Measurements from ENCODE around the gene TPK1. TPM values are rescaled to one million over a fixed set of nuclear protein-coding genes. Genes with fewer than 3 reads are reported as not detected.

The TPK1 gene
- total RNA-seq, 4 donors from 2014 or later: 2.5 to 22.7 (median 18.7) TPM

- H3K27me3 ChIP-seq: no peaks in the 10 kb centered on the region
- H3K9me3 ChIP-seq: no peaks in the 10 kb centered on the region
- TF ChIP-seq, protein P1, sequence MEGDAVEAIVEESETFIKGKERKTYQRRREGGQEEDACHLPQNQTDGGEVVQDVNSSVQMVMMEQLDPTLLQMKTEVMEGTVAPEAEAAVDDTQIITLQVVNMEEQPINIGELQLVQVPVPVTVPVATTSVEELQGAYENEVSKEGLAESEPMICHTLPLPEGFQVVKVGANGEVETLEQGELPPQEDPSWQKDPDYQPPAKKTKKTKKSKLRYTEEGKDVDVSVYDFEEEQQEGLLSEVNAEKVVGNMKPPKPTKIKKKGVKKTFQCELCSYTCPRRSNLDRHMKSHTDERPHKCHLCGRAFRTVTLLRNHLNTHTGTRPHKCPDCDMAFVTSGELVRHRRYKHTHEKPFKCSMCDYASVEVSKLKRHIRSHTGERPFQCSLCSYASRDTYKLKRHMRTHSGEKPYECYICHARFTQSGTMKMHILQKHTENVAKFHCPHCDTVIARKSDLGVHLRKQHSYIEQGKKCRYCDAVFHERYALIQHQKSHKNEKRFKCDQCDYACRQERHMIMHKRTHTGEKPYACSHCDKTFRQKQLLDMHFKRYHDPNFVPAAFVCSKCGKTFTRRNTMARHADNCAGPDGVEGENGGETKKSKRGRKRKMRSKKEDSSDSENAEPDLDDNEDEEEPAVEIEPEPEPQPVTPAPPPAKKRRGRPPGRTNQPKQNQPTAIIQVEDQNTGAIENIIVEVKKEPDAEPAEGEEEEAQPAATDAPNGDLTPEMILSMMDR (IDR thresholded peaks at IDR 0.05): no peak
- TF ChIP-seq POLR2A (IDR thresholded peaks at IDR 0.05): no peak
- no peak overlapping the region for H3K4me3 ChIP-seq
- no peak for DNase-seq
- no peak overlapping the region for H3K27ac ChIP-seq
- H3K36me3 ChIP-seq: no peaks in the 10 kb centered on the region
- no peaks in the 10 kb centered on the region for H3K4me1 ChIP-seq
These were observed 66.5 kb downstream of the TPK1 start for GRCh38 chr7:144769352-144769751.

DNA sequence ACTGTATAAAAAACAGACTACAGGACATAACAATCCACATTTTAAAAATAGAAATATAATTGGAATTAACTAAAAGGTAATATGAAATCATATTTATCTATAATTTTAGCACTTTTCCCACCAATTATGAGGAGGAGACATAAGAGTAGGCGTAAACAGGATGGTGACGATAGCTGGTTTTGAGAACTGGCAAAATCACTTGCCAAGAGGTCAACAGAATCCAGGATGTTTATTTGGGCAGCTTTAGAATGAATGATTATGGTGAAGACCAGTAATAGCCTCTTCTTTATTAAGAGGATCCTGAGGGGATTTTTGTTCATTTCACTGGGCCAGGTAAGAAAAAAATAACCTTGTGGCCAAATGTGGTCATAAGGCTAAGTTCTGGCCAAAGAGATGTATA lies 67.2 kb downstream of the TPK1 start:
- Histone ChIP-seq H3K4me3 (no peak overlapping the region), H3K27ac (no peak overlapping the region), H3K27me3 (no peaks in the 10 kb centered on the region), H3K9me3 (no peaks in the 10 kb centered on the region), H3K4me1 (no peaks in the 10 kb centered on the region), H3K36me3 (no peaks in the 10 kb centered on the region)
- DNase-seq: no peak
- TF ChIP-seq, protein P1 (IDR thresholded peaks at IDR 0.05): no peak
- TF ChIP-seq POLR2A (IDR thresholded peaks at IDR 0.05): no peak

DNA sequence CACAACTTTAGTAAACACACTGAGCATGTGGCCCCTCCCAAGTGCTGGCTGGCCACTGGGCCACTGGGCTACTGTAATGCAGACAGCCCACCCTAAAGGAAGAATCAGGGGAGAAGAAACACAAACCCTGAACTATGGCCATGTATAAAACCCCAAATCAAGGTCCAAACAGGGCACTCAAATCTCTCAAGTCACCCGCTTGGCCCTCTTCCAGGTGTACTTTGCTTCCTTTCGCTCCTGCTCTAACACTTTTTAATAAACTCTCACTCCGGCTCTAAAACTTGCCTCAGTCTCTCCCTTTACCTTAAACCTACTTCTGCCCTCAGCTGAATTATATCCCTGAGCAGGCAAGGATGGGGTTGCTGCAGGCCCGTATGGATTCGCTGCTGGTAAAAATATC lies 72.6 kb downstream of the TPK1 start:
- Histone ChIP-seq H3K27me3 (no peaks in the 10 kb centered on the region), H3K4me1 (peaks cover 0 to 7% (median 0%) of the 10 kb centered on the region in 4 donors), H3K4me3 (peak overlapping the region in 1 of 4 donors; percentile 4), H3K27ac (peak overlapping the region in 1 of 4 donors; percentile 51), H3K9me3 (no peaks in the 10 kb centered on the region), H3K36me3 (no peaks in the 10 kb centered on the region)
- TF ChIP-seq POLR2A (IDR thresholded peaks at IDR 0.05): no peak
- TF ChIP-seq, protein P1 (IDR thresholded peaks at IDR 0.05): no peak
- DNase-seq: peak in 2 of 3 donors; percentile 56 to 74

DNA sequence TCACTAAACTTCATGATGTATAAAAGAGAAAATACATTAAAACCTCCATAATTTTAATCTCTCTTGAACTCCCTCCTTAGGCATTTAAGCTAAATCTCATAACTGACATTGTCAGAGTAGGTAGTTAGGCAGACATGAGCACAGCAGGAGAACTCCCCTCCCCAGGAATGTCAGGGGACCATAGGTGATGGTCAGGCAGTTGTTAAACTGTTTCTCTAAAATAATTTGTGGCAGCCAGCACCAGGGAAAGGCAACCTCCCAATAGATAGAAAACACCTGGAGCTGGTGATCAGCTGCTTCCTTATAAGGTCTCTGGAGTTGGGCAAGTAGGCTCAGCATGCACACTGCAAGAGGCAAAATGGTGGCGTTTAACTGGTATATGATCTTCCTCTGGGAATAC lies 73.0 kb downstream of the TPK1 start:
- no peaks in the 10 kb centered on the region for H3K9me3 ChIP-seq
- no peaks in the 10 kb centered on the region for H3K36me3 ChIP-seq
- H3K4me3 ChIP-seq: no peak overlapping the region
- TF ChIP-seq POLR2A (IDR thresholded peaks at IDR 0.05): no peak
- TF ChIP-seq, protein P1 (IDR thresholded peaks at IDR 0.05): no peak
- peak overlapping the region in 1 of 4 donors; percentile 51 for H3K27ac ChIP-seq
- H3K4me1 ChIP-seq: peaks cover 0 to 7% (median 0%) of the 10 kb centered on the region in 4 donors
- no peak for DNase-seq
- no peaks in the 10 kb centered on the region for H3K27me3 ChIP-seq

DNA sequence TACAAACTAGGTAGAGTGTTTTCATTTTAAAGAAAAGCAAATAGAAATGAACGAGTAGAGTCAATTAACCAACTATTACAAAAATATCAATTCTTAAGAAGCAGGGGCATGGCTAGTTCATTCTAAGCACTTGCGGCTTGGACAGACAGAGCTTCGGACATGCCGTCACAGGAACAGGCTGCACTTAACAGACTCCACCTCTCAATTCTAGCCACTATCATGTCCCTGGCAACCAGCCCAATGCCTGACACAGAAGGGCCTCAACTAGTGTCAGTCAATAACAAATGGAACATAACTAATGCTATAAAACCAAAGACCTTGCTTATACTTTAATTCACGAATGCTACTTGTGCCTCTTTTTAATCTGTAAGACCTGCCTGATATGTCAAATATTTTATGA lies 74.4 kb downstream of the TPK1 start:
- TF ChIP-seq POLR2A (IDR thresholded peaks at IDR 0.05): no peak
- TF ChIP-seq, protein P1 (IDR thresholded peaks at IDR 0.05): no peak
- Histone ChIP-seq H3K4me1 (peaks cover 0 to 7% (median 0%) of the 10 kb centered on the region in 4 donors), H3K36me3 (no peaks in the 10 kb centered on the region)

GRCh38 chr7:144759653-144760052 lies 76.2 kb downstream of the TPK1 start:
- Histone ChIP-seq H3K9me3 (no peaks in the 10 kb centered on the region), H3K4me3 (no peak overlapping the region), H3K27ac (no peak overlapping the region), H3K27me3 (no peaks in the 10 kb centered on the region), H3K4me1 (peaks cover 0 to 7% (median 0%) of the 10 kb centered on the region in 4 donors), H3K36me3 (no peaks in the 10 kb centered on the region)
- TF ChIP-seq, protein P1 (IDR thresholded peaks at IDR 0.05): no peak
- no peak for TF ChIP-seq POLR2A (IDR thresholded peaks at IDR 0.05)
- DNase-seq: no peak

More for the DNA sequence above, 74.4 kb downstream of the TPK1 start:
- H3K4me3 ChIP-seq: no peak overlapping the region
- H3K9me3 ChIP-seq: no peaks in the 10 kb centered on the region
- no peak overlapping the region for H3K27ac ChIP-seq
- no peaks in the 10 kb centered on the region for H3K27me3 ChIP-seq
- DNase-seq: peak in 1 of 3 donors; percentile 58

Data from Peyer's patch (tissue), 4 donors.